ENCODE measurements around the gene CXCR6.

CXCR6 gene

GRCh38 chr3:45966950-45967640 is 23.8 kb downstream of the CXCR6 start:
- in situ Hi-C loops (cut with HindIII; ENCODE audit: low sequenced_read_pairs) = no loop called here

- in situ Hi-C loops (cut with HindIII; ENCODE audit: low sequenced_read_pairs) = no loop called here
Observed at GRCh38 chr3:45967724-45968123, 24.5 kb downstream of the CXCR6 start.

GRCh38 chr3:45968149-45968548 is 24.9 kb downstream of the CXCR6 start:
- in situ Hi-C loops (cut with HindIII; ENCODE audit: low sequenced_read_pairs) = no loop called here

GRCh38 chr3:45968706-45969105 is 25.4 kb downstream of the CXCR6 start:
- in situ Hi-C loops (cut with HindIII; ENCODE audit: low sequenced_read_pairs) = no loop called here

GRCh38 chr3:45969116-45969515 is 25.9 kb downstream of the CXCR6 start:
- in situ Hi-C loops (cut with HindIII; ENCODE audit: low sequenced_read_pairs) = no loop called here

GRCh38 chr3:45969953-45970352 is 26.7 kb downstream of the CXCR6 start:
- in situ Hi-C loops (cut with HindIII; ENCODE audit: low sequenced_read_pairs) = no loop called here

- in situ Hi-C loops (cut with HindIII; ENCODE audit: low sequenced_read_pairs) = no loop called here
Observed at GRCh38 chr3:45972534-45973402, 29.5 kb downstream of the CXCR6 start.

GRCh38 chr3:45974686-45975085 is 31.4 kb downstream of the CXCR6 start:
- in situ Hi-C loops (cut with HindIII; ENCODE audit: low sequenced_read_pairs) = no loop called here

GRCh38 chr3:45975686-45976085 is 32.4 kb downstream of the CXCR6 start:
- in situ Hi-C loops (cut with HindIII; ENCODE audit: low sequenced_read_pairs) = no loop called here

- in situ Hi-C loops (cut with HindIII; ENCODE audit: low sequenced_read_pairs) = no loop called here
Observed at GRCh38 chr3:45976191-45977091, 33.2 kb downstream of the CXCR6 start.

GRCh38 chr3:45978006-45978761 is 34.9 kb downstream of the CXCR6 start:
- in situ Hi-C loops (cut with HindIII; ENCODE audit: low sequenced_read_pairs) = no loop called here

GRCh38 chr3:45979378-45979777 is 36.1 kb downstream of the CXCR6 start:
- in situ Hi-C loops (cut with HindIII; ENCODE audit: low sequenced_read_pairs) = no loop called here

- in situ Hi-C loops (cut with HindIII; ENCODE audit: low sequenced_read_pairs) = loop anchor here (5.0 kb wide), 1 partner anchor 37 kb away; no protein-coding TSS in a partner anchor
Observed at GRCh38 chr3:45980229-45980813, 37.1 kb downstream of the CXCR6 start.

- in situ Hi-C loops (cut with HindIII; ENCODE audit: low sequenced_read_pairs) = loop anchor here (5.0 kb wide), 1 partner anchor 36 kb away; no protein-coding TSS in a partner anchor
Observed at GRCh38 chr3:45980819-45981218, 37.6 kb downstream of the CXCR6 start.

- in situ Hi-C loops (cut with HindIII; ENCODE audit: low sequenced_read_pairs) = loop anchor here (5.0 kb wide), 1 partner anchor 36 kb away; no protein-coding TSS in a partner anchor
Observed at GRCh38 chr3:45981346-45982074, 38.2 kb downstream of the CXCR6 start.

GRCh38 chr3:45983770-45984169 is 40.5 kb downstream of the CXCR6 start:
- in situ Hi-C loops (cut with HindIII; ENCODE audit: low sequenced_read_pairs) = loop anchor here (5.0 kb wide), 1 partner anchor 34 kb away; no protein-coding TSS in a partner anchor

GRCh38 chr3:45984331-45985312 is 41.4 kb downstream of the CXCR6 start:
- in situ Hi-C loops (cut with HindIII; ENCODE audit: low sequenced_read_pairs) = loop anchor here (5.0 kb wide), 1 partner anchor 33 kb away; no protein-coding TSS in a partner anchor

Data from DLD1 (cell line).